Activated CD4-positive, alpha-beta T cell treated with anti-CD3 and anti-CD28 coated beads, Interleukin-2, amount 50 U/mL, for 24 hours (primary cell): Measurements from ENCODE around the gene PILRB.
A peak's percentile ranks its signal among the peaks of the same experiment; 100 is the strongest.
"Not testable (repeated sequence)": the region's sequence is repeated elsewhere in the genome, so short reads cannot be mapped to it uniquely, and the experiment has no call there.

Experiments used
- DNase-seq, 2 donors: peaks; one replicate each; pipeline ENCODE4 v3.0.0-alpha.2; 2020; ENCODE audit warnings: low read depth in 1 of 2, low spot score in 1 of 2

Gene PILRB

DNA sequence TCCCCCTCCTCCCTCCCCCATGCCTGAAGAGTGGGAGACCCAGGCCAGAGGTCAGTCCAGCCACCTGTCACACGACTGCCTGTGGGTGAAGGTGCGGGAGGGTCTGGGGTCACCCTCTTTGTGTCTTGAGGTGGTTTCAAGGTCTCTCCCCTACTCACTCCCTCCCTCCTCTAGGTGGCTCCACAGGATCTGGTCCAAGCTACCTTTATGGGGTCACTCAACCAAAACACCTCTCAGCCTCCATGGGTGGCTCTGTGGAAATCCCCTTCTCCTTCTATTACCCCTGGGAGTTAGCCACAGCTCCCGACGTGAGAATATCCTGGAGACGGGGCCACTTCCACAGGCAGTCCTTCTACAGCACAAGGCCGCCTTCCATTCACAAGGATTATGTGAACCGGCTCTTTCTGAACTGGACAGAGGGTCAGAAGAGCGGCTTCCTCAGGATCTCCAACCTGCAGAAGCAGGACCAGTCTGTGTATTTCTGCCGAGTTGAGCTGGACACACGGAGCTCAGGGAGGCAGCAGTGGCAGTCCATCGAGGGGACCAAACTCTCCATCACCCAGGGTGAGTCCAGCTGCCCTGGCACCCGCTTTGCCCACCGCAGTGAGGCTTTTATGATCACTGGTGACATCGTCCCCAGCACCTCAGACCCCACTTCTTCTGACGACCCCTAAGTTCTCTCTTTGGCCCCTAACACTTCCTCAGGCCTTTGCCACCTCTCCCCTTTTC lies 16.1 kb downstream of the PILRB start:
- not testable (repeated sequence) for DNase-seq

DNA sequence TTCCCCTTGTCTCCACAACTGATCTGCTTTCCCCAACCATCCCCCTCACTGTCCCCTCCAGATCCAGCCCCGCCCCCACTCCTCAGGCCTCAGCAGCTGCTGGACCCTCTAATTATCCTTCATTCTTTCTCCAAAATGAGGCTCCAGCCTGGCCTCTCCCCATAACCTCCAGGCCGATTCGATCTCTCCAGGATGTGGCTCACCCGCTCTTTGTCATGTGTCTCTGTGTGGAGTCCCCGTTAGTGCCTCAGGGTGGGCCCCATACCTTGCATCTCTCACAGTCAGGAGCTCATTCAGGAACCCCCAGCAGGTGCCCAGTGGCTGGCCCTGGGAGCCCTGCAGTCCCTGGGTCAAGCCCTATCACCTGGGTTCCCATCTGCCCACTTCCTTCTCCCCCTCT lies 16.7 kb downstream of the PILRB start:
- DNase-seq = no peak

DNA sequence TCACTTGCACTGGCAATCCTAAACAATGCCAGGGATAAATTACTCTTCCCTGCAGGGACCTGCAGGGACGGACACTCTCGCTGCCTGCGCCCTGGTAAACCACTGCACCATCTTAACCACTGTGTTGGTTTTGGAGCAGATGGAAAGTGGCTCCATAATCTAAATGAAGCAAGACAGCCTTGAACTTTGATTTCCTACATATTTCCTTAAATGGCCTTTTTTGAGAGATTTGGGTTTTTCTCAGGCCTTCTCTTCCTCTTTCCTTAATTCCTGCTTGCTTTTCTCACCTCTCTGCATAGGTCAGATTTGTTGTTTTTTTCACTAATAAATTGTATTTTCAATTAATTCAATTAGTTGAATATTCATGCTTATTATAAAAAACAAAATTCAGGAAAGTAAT lies 18.1 kb downstream of the PILRB start:
- DNase-seq = no peak

DNA sequence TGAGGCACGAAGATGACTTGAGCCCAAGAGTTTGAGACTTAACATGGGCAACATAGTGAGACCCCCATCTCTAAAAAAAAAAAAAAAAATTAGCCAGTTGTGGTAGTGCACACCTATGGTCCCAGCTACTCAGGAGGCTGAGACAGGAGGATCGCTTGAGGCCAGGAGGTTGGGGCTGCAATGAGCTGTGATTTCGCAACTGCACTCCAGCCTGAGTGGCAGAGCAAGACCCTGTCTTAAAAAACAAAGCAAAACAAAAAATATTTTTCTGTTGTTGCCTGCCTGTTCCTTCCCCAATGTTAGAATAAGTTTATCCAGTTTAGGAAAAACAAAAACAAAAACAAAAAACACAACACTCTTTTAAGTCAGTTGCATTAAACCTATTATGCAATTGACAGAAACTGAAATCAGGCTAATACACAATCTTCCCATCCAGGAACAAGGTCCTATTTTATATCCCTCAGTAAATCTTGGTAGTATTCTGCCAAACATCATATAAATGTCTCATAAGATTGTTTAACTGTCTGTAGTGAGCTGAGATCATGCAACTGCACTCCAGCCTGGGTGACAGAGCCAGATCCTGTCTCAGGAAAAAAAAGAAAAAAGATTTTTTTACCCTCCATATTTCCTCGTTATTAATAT lies 20.3 kb downstream of the PILRB start:
- DNase-seq = no peak

DNA sequence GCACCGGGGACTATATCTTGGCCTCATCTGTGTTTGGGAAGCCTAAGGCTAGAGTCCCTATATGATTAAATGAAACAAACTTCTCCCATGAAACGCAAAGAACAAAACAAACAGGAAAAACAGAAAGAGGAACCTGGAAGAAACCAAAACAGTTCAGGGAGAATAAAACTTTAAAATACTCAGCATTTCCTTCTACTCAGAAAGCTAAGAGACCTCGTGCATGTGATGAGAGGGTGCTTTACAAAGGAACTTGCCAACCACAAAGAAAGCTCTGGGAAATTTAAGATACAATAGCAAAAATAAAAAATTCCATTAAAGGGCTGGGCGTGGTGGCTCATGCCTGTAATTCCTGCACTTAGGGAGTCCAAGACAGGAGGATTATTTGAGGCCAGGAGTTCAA lies 22.3 kb downstream of the PILRB start:
- no peak for DNase-seq

DNA sequence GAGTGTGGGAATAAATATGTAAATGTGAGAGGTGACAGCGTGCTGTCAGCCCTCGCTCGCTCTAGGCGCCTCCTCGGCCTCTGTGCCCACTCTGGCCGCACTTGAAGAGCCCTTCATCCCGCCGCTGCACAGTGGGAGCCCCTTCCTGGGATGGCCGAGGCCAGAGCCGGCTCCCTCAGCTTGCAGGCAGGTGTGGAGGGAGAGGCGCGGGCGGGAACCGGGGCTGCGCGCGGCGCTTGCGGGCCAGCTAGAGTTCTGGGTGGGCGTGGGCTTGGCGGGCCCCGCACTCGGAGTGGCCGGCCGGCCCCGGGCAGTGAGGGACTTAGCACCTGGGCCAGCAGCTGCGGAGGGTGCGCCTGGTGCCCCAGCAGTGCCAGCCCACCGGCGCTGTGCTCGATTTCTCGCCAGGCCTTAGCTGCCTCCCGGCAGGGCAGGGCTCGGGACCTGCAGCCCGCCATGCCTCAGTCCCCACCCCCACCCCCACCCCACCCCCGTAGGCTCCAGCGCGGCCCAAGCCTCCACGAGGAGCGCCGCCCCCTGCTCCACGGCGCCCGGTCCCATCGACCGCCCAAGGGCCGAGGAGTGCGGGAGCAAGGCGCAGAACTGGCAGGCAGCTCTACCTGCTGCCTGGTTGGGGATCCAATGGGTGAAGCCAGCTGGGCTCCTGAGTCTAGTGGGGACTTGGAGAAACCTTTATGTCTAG lies 23.8 kb downstream of the PILRB start:
- not testable (repeated sequence) for DNase-seq

DNA sequence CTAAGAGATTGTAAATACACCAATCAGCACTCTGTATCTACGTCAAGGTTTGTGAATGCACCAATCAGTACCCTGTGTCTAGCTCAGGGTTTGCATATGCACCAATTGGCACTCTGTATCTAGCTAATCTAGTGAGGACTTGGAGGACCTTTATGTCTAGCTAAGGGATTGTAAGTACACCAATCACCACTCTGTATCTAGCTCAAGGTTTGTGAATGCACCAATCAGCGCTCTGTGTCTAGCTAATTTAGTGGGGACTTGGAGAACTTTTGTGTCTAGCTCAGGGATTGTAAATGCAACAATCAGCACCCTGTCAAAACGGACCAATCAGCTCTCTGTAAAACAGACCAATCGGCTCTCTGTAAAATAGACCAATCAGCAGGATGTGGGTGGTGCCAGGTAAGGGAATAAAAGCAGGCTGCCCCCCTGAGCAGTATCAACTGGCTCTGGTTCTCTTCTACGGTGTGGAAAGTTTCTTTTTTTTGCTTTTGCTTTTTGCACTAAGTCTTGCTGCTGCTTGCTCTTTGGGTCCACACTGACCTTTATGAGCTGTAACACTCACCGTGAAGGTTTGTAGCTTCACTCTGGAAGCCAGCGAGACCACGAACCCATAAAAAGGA lies 24.4 kb downstream of the PILRB start:
- DNase-seq = not testable (repeated sequence)

DNA sequence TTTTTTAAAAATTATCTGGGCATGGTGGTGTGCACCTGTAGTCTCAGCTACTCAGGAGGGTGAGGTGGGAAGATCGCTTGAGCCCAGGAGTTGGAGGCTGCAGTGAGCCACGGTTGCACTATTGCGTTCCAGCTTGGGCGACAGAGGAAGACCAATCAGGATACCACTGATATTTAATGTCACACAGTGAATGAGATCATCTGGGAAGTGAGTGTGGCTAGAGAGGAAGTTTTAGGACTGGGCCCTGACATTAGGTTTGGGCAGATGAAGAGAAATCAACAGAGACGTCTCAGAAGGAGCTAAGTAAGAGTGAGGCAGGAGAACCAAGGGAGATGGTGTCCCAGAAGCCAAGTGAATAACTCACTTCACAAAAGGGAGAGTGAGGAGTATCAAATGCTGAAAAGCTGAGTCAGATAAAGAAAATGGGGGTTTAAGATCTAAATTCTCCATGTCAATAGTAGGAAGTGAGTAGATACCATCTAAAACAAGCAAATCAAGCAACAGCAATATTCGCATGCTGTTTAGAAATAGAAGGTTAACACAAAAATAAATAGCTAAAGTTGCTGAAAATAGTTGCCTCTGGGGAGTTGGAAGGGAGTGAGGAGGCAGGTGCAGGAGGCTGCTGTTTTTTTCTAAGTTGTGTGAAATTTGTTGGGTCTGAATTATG lies 26.8 kb downstream of the PILRB start:
- DNase-seq = no peak

DNA sequence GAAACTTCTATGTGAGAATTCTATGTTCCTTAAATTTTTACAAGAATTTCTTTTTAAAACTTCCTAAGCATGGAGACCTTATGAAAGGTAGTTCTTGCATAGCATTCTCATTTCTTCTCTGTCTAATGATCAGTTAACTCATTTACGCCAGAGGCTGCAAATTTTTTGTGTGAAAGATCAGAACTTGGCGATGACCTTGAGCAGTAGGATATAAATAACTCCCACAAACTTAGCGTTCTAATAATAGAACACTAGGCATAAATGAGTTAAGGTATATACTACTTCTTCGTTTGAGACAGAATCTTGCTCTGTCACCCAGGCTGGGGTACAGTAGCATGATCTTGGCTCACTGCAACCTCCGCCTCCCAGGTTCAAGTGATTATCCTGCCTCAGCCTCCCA lies 29.0 kb downstream of the PILRB start:
- no peak for DNase-seq

DNA sequence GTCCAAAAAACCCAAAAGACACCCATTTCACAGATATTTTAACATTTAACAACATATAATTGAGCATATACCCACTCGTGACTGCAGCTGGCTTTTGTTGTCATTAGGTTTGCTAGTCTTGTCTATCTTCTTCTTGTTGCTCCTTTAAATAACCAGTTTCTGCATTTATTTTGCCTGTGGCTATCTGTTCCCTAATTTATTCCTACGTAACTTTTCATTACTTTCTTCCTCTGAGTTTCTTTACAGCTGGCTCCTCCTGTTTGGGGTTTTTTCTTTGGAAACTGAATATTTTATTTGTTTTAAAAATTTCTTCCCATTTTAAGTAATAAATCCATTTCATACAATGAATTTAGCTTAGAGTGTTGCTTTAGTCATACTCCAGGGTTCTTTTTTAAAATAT lies 29.8 kb downstream of the PILRB start:
- no peak for DNase-seq

DNA sequence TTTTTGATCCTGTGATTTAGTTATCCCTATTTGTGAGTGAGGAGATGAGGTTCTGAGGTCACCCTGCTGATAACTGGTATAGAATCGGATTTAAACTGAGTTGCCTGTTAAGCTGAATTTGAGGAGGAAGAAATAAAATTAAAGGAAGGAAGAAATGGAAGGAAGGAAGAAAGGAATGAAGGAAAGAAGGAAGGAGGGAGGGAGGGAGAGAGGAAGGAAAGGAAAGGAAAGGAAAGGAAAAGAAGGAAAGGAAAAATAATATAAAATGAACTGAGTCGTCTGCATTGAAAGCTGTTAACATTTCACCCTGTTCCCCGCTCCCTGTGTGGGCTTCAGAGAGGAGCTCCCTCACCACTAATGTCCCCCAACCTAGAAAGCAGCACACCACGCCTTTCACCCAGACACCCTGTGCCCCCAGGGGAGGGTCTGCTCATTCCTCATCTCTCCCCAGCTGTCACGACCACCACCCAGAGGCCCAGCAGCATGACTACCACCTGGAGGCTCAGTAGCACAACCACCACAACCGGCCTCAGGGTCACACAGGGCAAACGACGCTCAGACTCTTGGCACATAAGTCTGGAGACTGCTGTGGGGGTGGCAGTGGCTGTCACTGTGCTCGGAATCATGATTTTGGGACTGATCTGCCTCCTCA lies 31.6 kb downstream of the PILRB start:
- no peak for DNase-seq

DNA sequence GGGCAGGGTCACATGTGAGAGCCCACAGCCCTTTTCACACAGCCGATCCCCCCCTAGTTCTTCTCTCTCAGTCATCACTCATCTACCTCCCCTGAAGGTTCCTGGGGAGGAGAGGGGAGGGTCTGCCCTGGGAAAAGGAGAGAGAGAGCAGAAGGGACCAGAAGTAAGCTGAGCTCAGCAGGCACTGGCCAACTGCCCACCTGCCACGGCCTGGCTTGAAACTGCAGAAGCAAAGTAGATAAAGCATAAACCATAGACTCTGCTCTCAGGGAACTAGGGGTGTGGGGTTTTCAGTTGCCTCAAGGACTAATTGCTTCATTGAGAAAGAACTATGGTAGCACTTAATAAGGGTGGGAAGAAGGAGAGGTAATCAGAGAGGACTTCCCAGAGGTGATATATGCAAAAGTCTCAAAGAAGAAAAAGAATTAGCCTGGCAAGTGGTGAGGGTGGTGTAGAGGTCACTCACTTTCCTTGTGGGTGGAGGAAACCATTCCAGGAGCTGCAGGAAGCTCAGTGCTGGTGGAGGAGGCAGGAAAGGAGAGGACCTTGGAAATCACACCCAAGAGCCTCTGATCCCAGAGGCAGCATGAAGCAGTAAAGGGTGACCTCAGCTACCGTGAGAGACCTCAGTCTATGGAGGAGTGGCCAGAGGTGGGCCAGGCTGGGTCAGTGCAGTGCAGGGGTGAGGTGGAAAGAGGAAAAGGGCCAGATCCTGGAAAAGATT lies 32.5 kb downstream of the PILRB start:
- DNase-seq = no peak

DNA sequence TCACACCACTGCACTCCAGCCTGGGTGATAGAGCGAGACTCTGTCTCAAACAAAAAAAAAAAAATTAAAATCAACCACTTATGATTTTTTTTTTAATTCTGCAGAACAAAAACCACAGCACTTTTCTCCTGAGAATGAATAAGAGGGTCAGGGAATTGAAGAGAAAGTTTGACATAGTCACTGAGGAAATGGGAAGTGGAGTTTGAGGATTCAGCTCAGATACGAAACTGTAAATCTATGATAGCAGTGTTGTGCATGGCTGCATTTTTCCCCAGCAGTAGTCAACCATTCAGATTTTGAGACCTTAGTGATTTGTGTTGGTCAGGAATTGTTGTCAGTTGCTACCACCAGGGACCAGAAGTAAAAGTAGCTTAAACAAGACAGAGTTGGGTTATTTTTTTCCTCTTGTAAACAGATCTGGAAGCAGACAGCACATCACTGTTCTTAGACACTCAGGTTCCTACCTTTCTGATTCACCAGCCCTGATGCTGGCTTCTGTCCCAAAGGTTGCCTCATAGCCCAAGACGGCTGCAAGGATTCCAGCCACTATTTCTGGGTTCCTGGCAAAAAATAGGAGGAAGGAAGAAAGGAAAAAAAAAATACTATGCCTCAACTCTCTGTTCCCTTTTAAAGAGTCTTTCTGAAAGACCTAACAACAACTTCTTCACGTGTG lies 35.5 kb downstream of the PILRB start:
- DNase-seq = no peak

DNA sequence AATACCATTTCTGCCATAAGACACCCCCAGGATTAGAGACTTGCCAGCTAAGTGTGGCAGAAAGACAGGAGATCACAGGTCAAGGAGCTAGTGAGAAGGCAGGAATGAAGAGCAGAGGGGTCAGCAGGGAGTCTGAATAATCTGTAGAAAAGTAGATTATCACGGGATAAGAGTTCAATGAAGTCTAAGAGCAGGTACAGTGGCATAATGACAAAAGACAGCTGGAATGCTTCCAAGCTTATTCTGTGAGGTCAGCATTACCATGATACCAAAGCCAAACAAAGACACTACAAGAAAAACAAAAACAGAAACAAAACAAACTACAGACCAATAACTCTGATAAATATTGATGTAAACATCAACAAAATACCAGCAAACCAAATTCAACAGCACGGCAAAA lies 36.2 kb downstream of the PILRB start:
- no peak for DNase-seq

DNA sequence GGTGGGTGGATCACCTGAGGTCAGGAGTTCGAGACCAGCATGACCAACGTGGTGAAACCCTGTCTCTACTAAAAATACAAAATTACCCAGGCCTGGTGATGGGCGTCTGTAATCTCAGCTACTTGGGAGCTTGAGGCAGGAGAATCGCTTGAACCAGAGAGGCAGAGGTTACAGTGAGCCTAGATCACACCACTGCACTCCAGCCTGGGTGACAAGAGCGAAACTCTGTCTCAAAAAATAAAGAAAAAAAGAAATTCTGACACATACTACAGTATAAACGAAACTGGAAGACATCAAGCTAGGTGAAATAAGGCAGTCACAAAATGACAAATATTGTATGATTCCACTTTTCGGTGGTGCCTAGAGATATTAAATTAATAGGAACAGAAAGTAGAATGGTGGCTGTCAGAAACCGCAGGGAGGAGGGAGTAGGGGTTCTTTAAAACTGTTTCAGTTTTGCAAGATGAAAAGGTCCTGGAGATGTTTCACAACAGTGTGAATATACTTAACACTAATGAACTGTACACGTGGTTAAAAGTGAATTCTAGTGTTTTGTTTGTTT lies 38.6 kb downstream of the PILRB start:
- DNase-seq = peak in 1 of 2 donors; percentile 65

DNA sequence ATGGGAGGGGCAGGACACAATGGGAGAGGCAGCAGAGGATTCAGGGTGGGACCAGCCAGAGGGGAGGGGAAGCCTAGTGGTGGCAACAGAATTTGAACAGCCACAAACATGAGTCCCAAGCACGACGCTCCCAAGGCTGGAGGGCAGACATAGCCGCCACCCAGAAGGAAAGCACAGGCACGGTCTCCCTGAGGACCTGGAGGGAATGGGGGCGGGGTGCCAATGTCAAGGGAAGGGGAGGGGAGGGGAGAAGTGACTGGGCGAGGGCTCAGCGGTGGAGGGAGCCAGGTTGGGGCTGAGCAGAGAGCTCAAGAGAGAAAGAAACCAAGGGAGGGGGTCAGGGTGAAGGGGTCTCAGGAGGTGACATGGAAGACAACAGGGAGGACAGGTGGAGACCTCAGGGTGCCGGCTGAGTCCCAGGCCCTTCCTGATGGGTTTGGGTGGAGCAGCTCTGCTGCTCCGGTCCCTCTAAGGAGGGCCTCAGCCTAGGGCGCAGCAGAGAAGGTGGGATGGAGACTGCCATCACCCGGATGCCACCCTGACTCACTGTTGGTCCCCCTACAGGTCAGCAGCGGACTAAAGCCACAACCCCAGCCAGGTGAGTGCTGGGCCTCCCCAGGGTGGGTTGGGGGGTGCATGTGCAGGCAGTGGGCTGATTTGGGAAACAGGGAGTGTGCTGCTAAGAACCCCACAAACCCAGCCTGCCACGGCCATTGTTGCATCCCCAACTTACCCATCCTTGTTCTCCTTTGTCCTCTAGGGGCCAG lies 39.6 kb downstream of the PILRB start:
- DNase-seq = no peak

DNA sequence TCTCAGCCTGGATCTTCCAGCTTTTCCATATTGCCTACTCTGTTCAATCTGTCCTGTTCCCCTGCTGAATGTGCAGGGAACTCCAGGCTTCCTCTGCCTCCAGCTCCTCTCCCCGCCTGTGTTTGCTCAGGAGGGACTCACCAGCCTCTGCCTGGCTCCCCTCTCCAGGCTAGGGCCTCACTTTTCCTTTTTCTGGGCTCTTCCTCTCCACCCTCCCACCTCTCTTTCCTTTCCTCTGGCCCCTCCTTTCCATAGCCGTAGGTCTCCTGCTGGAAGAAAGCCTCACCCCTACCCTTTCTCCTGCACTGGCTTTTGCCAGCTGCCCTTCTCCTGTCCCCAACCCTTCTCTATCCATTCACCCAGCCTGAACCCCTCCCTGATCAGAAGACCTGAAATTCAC lies 40.3 kb downstream of the PILRB start:
- no peak for DNase-seq

DNA sequence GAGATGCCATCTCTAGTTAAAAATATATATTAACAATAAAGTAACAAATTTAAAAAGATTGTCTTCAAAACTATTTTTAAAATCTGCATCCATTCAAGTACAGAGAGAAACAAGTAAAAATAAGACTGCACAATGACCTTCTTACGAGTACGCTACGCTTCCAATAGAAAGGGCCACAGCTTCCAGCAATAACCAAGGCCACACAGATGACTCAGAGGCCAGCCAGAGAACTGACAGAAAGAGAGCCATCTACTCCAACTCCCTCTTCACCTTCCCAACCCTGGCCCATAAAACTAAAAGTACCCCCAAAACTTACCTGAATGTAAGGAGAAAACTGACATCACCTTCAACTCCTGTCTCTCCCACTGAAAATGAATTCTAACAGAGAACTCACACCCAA lies 42.1 kb downstream of the PILRB start:
- no peak for DNase-seq

DNA sequence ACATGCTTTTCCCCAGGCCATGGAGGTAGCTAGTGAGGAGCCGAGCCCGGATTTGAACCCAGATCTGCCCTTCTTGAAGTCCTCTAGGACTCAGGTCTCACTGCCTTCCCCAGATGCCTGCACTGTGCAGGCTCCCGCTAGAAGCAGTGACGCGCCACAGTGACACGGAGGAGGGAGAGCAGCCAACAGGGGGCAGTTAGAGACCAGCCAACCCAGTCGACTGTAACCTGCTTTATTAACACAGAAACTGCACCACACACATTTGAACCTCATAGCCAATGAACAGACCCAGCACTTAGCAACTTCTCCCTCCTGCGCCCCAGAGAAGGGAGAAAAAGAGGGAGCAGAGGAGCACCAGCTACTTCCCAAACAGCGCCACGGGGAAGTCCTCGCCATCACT lies 42.7 kb downstream of the PILRB start:
- no peak for DNase-seq
